Measurements from ENCODE around the gene NDC80.

GRCh38 chr18:2573408-2573807, 2.1 kb downstream of the NDC80 start:
- no peak for TF ChIP-seq CTCF (IDR thresholded peaks at IDR 0.05; ENCODE audit: poor library complexity, severe bottlenecking)
- TF ChIP-seq POLR2AphosphoS5 (IDR thresholded peaks at IDR 0.05): no peak
- TF ChIP-seq TAF1 (IDR thresholded peaks at IDR 0.05; ENCODE audit: low read depth): no peak
- no peak for TF ChIP-seq RAD21 (conservative IDR thresholded peaks at IDR 0.05)
